ENCODE measurements around the gene HDAC9.

DNA sequence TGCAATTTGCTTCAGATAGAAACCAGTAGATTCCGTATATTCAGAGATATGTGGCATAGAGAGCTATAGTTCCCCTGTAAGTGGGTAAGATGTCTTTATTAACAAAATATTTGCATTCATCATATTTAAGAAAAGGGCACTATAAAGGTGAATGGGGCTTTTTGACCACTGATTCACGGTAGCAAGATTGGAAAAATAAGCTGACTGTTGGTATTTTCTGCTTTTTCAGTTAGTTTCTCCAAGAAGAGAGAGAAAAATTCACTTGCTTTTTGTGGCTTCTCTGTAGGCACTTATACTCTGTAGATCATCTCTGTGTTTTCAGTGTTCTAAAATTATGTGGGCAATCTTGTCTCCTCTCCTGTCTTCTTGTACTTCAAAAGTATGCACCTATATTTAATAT is 376.8 kb downstream of the HDAC9 start:
- no peak for TF ChIP-seq SIN3A (IDR thresholded peaks at IDR 0.05; ENCODE audit: borderline replicate concordance, insufficient read depth, low read depth, low read length)
- TF ChIP-seq, protein P1, sequence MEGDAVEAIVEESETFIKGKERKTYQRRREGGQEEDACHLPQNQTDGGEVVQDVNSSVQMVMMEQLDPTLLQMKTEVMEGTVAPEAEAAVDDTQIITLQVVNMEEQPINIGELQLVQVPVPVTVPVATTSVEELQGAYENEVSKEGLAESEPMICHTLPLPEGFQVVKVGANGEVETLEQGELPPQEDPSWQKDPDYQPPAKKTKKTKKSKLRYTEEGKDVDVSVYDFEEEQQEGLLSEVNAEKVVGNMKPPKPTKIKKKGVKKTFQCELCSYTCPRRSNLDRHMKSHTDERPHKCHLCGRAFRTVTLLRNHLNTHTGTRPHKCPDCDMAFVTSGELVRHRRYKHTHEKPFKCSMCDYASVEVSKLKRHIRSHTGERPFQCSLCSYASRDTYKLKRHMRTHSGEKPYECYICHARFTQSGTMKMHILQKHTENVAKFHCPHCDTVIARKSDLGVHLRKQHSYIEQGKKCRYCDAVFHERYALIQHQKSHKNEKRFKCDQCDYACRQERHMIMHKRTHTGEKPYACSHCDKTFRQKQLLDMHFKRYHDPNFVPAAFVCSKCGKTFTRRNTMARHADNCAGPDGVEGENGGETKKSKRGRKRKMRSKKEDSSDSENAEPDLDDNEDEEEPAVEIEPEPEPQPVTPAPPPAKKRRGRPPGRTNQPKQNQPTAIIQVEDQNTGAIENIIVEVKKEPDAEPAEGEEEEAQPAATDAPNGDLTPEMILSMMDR (IDR thresholded peaks at IDR 0.05), result no peak
